ENCODE results near the gene TMEM132E.

TMEM132E gene

DNA sequence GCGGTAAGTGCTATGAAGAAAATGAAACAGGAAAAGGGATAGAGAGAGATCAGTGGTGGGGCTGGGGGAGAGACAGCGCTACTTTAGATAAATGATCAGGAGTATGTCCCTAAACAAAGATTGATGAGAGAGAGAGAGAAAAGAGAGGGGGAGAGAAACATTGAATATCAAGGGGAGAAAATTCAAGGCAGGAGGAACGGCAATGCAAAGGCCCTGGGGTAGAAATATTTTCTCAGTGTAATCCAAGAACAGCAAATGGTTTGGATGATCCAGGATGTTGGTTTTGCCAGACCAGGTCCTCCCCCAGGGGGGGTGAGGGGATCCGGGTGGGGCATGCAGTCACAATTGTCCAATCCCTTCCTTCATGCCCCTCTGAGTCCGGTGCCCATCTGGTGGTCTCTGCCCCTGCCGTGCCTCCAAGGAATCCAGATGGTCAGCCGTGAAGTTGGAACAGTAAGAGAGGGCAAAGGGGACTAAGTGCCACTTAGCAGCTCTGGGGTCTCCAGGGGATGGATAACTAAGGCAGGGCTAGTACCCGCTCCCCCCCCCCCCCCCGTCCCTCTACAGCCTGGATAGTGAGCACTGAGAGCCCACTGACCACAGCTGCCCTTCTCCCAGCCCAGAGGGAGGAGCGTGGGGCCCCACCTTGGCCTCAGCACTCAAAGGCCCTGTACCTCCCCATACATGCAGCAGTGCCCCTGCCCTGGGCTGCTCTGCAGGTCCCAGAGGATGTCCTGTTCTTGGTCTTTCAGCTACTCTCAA, 43.7 kb downstream of the TMEM132E start:
- Histone ChIP-seq H3K36me3 (ENCODE audit: low read length) (no peaks in the 10 kb centered on the region), H2AFZ (ENCODE audit: low read depth, low read length, severe bottlenecking) (no peak overlapping the region), H3K79me2 (ENCODE audit: insufficient read depth, low read length) (no peaks in the 10 kb centered on the region), H3K27ac (ENCODE audit: low read depth, low read length) (no peak overlapping the region), H3K9me3 (ENCODE audit: insufficient read depth, low read length) (no peaks in the 10 kb centered on the region), H3K9me2 (replicated peaks; ENCODE audit: insufficient read depth, low read length) (no peaks in the 10 kb centered on the region), H3F3A (ENCODE audit: insufficient read depth) (no peaks in the 10 kb centered on the region), H4K20me1 (ENCODE audit: low read depth, low read length) (no peaks in the 10 kb centered on the region), H3K4me2 (ENCODE audit: low read depth, low read length, poor library complexity, severe bottlenecking) (no peak overlapping the region), H3K4me3 (ENCODE audit: insufficient read depth, low read length, poor library complexity, severe bottlenecking) (no peak overlapping the region), H3K9ac (ENCODE audit: low read length) (no peak overlapping the region), H3K27me3 (ENCODE audit: low read length) (no peaks in the 10 kb centered on the region)
- no peak for TF ChIP-seq EZH2phosphoT487 (conservative IDR thresholded peaks at IDR 0.05; ENCODE audit: low read length)
- TF ChIP-seq, protein P1, sequence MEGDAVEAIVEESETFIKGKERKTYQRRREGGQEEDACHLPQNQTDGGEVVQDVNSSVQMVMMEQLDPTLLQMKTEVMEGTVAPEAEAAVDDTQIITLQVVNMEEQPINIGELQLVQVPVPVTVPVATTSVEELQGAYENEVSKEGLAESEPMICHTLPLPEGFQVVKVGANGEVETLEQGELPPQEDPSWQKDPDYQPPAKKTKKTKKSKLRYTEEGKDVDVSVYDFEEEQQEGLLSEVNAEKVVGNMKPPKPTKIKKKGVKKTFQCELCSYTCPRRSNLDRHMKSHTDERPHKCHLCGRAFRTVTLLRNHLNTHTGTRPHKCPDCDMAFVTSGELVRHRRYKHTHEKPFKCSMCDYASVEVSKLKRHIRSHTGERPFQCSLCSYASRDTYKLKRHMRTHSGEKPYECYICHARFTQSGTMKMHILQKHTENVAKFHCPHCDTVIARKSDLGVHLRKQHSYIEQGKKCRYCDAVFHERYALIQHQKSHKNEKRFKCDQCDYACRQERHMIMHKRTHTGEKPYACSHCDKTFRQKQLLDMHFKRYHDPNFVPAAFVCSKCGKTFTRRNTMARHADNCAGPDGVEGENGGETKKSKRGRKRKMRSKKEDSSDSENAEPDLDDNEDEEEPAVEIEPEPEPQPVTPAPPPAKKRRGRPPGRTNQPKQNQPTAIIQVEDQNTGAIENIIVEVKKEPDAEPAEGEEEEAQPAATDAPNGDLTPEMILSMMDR (IDR thresholded peaks at IDR 0.05; ENCODE audit: insufficient read depth, low read length, poor library complexity, severe bottlenecking), result no peak

DNA sequence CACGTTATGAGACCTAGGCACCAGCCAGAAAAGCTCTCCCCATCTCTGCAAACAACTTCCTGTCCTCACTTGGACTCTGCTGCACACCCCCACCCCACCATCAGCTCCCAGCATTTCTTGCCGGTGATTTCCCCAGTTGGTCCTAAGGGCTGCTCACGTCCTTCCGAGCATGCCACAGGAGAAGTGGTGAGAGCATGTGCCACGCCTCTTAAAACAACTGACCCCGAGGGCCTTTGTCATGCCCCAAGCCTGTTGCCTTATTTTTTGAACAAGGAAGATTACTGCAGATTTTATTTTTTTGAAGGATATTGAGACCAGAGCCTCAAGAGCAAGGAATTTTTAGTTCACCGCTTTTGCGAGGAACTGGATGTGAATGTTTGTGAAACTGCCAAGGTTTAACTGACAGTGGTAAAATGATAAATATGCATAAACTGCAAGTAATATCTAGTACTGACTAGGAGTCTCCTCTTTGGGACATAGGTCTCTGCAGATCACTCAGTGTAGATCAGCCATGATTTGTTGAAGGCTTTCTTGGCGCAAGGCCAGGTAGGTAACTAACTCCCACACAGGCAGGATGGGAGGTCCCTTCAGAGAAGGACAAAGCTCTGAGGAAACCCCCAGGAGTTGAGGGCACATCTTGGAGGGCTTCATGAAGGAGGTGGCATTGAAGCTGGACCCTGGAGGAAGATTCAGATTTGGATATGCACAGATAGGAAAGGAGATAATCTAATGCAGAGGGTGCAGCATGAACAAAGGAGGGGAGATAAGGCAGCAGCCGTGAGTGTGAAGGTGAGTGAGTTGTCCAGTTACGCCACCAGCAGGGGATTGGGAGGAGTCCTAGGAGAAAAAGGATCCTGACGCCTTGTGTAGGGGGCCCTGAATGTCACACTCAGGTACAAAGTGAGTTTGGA, 44.7 kb downstream of the TMEM132E start:
- no peak overlapping the region for H2AFZ ChIP-seq (ENCODE audit: low read depth, low read length, severe bottlenecking)
- H3K36me3 ChIP-seq (ENCODE audit: low read length), result no peaks in the 10 kb centered on the region
- H3K9me3 ChIP-seq (ENCODE audit: insufficient read depth, low read length), result no peaks in the 10 kb centered on the region
- no peaks in the 10 kb centered on the region for H4K20me1 ChIP-seq (ENCODE audit: low read depth, low read length)
- H3K4me3 ChIP-seq (ENCODE audit: insufficient read depth, low read length, poor library complexity, severe bottlenecking), result no peak overlapping the region
- no peak for TF ChIP-seq EZH2phosphoT487 (conservative IDR thresholded peaks at IDR 0.05; ENCODE audit: low read length)
- TF ChIP-seq, protein P1 (IDR thresholded peaks at IDR 0.05; ENCODE audit: insufficient read depth, low read length, poor library complexity, severe bottlenecking), result no peak
- H3K4me2 ChIP-seq (ENCODE audit: low read depth, low read length, poor library complexity, severe bottlenecking), result no peak overlapping the region
- no peaks in the 10 kb centered on the region for H3K9me2 ChIP-seq (replicated peaks; ENCODE audit: insufficient read depth, low read length)
- no peaks in the 10 kb centered on the region for H3K27me3 ChIP-seq (ENCODE audit: low read length)
- no peak overlapping the region for H3K9ac ChIP-seq (ENCODE audit: low read length)
- no peak overlapping the region for H3K27ac ChIP-seq (ENCODE audit: low read depth, low read length)
- no peaks in the 10 kb centered on the region for H3K79me2 ChIP-seq (ENCODE audit: insufficient read depth, low read length)
- H3F3A ChIP-seq (ENCODE audit: insufficient read depth), result no peaks in the 10 kb centered on the region

DNA sequence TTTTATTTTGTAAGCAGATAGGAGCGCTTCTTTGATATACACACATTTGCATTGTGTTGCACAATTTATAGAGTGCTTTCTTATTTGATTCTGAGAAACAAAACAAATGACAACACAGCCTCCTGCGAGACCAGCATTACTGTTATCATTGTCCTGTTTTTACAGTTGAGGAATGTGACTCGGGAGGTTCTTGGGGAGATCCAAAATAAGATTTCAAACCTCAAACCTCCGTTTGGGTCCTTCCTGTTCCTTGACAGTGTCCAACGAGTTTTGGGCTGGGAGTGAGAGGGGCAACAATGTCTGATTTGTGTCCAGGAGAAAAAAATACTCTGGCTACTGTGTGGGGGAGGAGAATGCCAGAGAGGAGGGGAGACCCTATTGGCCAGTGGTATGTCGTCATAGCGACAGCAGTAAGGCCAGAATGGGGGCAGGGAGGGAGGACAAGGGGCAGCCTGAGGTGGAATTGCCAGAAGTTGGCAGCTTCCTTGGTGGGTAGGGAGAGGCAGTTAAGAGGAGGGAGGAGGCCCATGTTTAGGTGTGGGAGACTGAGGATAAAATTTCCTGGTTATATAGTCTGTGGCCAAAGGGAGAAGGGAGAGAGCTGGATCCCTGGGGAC, 45.5 kb downstream of the TMEM132E start:
- H3K4me3 ChIP-seq (ENCODE audit: insufficient read depth, low read length, poor library complexity, severe bottlenecking), result no peak overlapping the region
- no peaks in the 10 kb centered on the region for H4K20me1 ChIP-seq (ENCODE audit: low read depth, low read length)
- H3K9me2 ChIP-seq (replicated peaks; ENCODE audit: insufficient read depth, low read length), result no peaks in the 10 kb centered on the region
- no peak overlapping the region for H2AFZ ChIP-seq (ENCODE audit: low read depth, low read length, severe bottlenecking)
- H3K27ac ChIP-seq (ENCODE audit: low read depth, low read length), result no peak overlapping the region
- H3K27me3 ChIP-seq (ENCODE audit: low read length), result no peaks in the 10 kb centered on the region
- no peak overlapping the region for H3K9ac ChIP-seq (ENCODE audit: low read length)
- H3K9me3 ChIP-seq (ENCODE audit: insufficient read depth, low read length), result no peaks in the 10 kb centered on the region
- no peaks in the 10 kb centered on the region for H3K36me3 ChIP-seq (ENCODE audit: low read length)
- no peak for TF ChIP-seq EZH2phosphoT487 (conservative IDR thresholded peaks at IDR 0.05; ENCODE audit: low read length)
- TF ChIP-seq, protein P1 (IDR thresholded peaks at IDR 0.05; ENCODE audit: insufficient read depth, low read length, poor library complexity, severe bottlenecking), result no peak
- no peak overlapping the region for H3K4me2 ChIP-seq (ENCODE audit: low read depth, low read length, poor library complexity, severe bottlenecking)
- no peaks in the 10 kb centered on the region for H3F3A ChIP-seq (ENCODE audit: insufficient read depth)
- H3K79me2 ChIP-seq (ENCODE audit: insufficient read depth, low read length), result no peaks in the 10 kb centered on the region
